Neural progenitor cell (in vitro differentiated cells): Measurements from ENCODE around the gene CDKN2C. TPM values are rescaled to one million over a fixed set of nuclear protein-coding genes. Genes with fewer than 3 reads are reported as not detected.

Experiments
- DNase-seq: peaks from one replicate; pipeline ENCODE4 v3.0.0-alpha.2; 2016; ENCODE audit warnings: low spot score
- H2AFZ ChIP-seq: fragments of 200-600 bp; sonication (generic); replicated peaks from 2 replicates; pipeline ENCODE4 v1.6.1; 2016; ENCODE audit warnings: antibody characterized with exemption
- H3F3A ChIP-seq: fragments of 200-600 bp; sonication (generic); 2 replicates; pipeline ENCODE4 v1.6.1; 2016; ENCODE audit warnings: antibody characterized with exemption, low read depth
- H3K27ac ChIP-seq: fragments of 200-600 bp; sonication (generic); 2 replicates; pipeline ENCODE4 v1.5.1; 2016; ENCODE audit warnings: mild to moderate bottlenecking
- H3K27me3 ChIP-seq: fragments of 200-600 bp; sonication (generic); 2 replicates; pipeline ENCODE4 v1.6.1; 2016; ENCODE audit warnings: mild to moderate bottlenecking, moderate library complexity
- H3K36me3 ChIP-seq: fragments of 200-600 bp; sonication (generic); 2 replicates; pipeline ENCODE4 v1.5.1; 2016
- H3K4me1 ChIP-seq: fragments of 200-600 bp; sonication (generic); 2 replicates; pipeline ENCODE4 v1.6.1; 2016; ENCODE audit warnings: mixed run types
- H3K4me2 ChIP-seq: fragments of 200-600 bp; sonication (generic); 2 replicates; pipeline ENCODE4 v1.6.1; 2016
- H3K4me3 ChIP-seq: fragments of 200-600 bp; sonication (generic); 2 replicates; pipeline ENCODE4 v1.5.1; 2016
- H3K79me2 ChIP-seq: fragments of 200-600 bp; sonication (generic); 2 replicates; pipeline ENCODE4 v1.6.1; 2016; ENCODE audit warnings: low read depth
- H3K9ac ChIP-seq: fragments of 200-600 bp; sonication (generic); 2 replicates; pipeline ENCODE4 v1.6.1; 2016
- H3K9me3 ChIP-seq: fragments of 200-600 bp; sonication (generic); 2 replicates; pipeline ENCODE4 v1.5.1; 2016; ENCODE audit warnings: low read depth
- H4K20me1 ChIP-seq: fragments of 200-600 bp; sonication (generic); 2 replicates; pipeline ENCODE4 v1.6.1; 2016; ENCODE audit warnings: low read depth
- H3K27ac Mint-ChIP-seq: 3 replicates; pipeline ENCODE4 v1.8.0; 2021; ENCODE audit warnings: mixed read lengths
- H3K27me3 Mint-ChIP-seq: 2 replicates; pipeline ENCODE4 v1.8.0; 2022; ENCODE audit warnings: low read depth, mild to moderate bottlenecking, inconsistent platforms, moderate library complexity, mixed read lengths; ENCODE audit not compliant: insufficient read depth
- H3K36me3 Mint-ChIP-seq: 3 replicates; pipeline ENCODE4 v1.8.0; 2021; ENCODE audit warnings: mixed read lengths
- H3K4me1 Mint-ChIP-seq: 3 replicates; pipeline ENCODE4 v1.8.0; 2021; ENCODE audit warnings: mixed read lengths
- H3K4me3 Mint-ChIP-seq: 3 replicates; pipeline ENCODE4 v1.8.0; 2021; ENCODE audit warnings: mild to moderate bottlenecking, moderate library complexity, mixed read lengths
- H3K9me3 Mint-ChIP-seq: 3 replicates; pipeline ENCODE4 v1.8.0; 2020; ENCODE audit warnings: mixed read lengths
- EZH2 ChIP-seq: fragments of 200-600 bp; sonication (generic); IDR thresholded peaks from 2 replicates; pipeline ENCODE4 v1.6.1; 2017; ENCODE audit warnings: antibody characterized with exemption, mild to moderate bottlenecking, moderate library complexity
- EZH2phosphoT487 ChIP-seq: fragments of 200-600 bp; sonication (generic); IDR thresholded peaks from 2 replicates; pipeline ENCODE4 v1.6.1; 2017; ENCODE audit warnings: antibody characterized with exemption
- total RNA-seq: library from RNA; depleted of rRNA; stranded (reverse); fragments of >200 nt; gene quantifications from 2 replicates; pipeline ENCODE4 v1.2.3, GENCODE V29; 2015; ENCODE audit warnings: low replicate concordance
- TF ChIP-seq, protein P1 (sequence below): fragments of 200-600 bp; sonication (generic); IDR thresholded peaks from 2 replicates; pipeline ENCODE4 v1.5.1; 2017; ENCODE audit warnings: antibody characterized with exemption, mild to moderate bottlenecking

Gene CDKN2C
- total RNA-seq, 1 donor from 2014 or later, result 0.11 TPM

DNA sequence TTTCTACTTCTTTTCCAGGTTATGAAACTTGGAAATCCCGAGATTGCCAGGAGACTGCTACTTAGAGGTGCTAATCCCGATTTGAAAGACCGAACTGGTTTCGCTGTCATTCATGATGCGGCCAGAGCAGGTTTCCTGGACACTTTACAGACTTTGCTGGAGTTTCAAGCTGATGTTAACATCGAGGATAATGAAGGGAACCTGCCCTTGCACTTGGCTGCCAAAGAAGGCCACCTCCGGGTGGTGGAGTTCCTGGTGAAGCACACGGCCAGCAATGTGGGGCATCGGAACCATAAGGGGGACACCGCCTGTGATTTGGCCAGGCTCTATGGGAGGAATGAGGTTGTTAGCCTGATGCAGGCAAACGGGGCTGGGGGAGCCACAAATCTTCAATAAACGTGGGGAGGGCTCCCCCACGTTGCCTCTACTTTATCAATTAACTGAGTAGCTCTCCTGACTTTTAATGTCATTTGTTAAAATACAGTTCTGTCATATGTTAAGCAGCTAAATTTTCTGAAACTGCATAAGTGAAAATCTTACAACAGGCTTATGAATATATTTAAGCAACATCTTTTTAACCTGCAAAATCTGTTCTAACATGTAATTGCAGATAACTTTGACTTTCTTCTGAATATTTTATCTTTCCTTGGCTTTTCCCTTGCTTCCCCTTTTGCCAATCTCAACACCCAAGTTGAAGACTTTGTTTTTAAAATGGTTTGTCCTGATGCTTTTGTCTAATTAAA, 4.0 kb downstream of the CDKN2C start:
- no peaks in the 10 kb centered on the region for H3K36me3 Mint-ChIP-seq
- peaks cover 2% of the 10 kb centered on the region for H3K9me3 Mint-ChIP-seq
- Histone ChIP-seq H2AFZ (no peak overlapping the region), H4K20me1 (peaks cover 88% of the 10 kb centered on the region), H3K9ac (no peak overlapping the region), H3K4me1 (peaks cover 16% of the 10 kb centered on the region), H3K4me3 (no peak overlapping the region), H3K27me3 (peaks cover 100% of the 10 kb centered on the region), H3K9me3 (no peaks in the 10 kb centered on the region), H3K4me2 (no peak overlapping the region), H3K27ac (no peak overlapping the region), H3F3A (peaks cover 71% of the 10 kb centered on the region), H3K79me2 (no peaks in the 10 kb centered on the region), H3K36me3 (no peaks in the 10 kb centered on the region)
- H3K27me3 Mint-ChIP-seq, result peaks cover 77% of the 10 kb centered on the region
- TF ChIP-seq EZH2phosphoT487, result no peak
- TF ChIP-seq, protein P1, sequence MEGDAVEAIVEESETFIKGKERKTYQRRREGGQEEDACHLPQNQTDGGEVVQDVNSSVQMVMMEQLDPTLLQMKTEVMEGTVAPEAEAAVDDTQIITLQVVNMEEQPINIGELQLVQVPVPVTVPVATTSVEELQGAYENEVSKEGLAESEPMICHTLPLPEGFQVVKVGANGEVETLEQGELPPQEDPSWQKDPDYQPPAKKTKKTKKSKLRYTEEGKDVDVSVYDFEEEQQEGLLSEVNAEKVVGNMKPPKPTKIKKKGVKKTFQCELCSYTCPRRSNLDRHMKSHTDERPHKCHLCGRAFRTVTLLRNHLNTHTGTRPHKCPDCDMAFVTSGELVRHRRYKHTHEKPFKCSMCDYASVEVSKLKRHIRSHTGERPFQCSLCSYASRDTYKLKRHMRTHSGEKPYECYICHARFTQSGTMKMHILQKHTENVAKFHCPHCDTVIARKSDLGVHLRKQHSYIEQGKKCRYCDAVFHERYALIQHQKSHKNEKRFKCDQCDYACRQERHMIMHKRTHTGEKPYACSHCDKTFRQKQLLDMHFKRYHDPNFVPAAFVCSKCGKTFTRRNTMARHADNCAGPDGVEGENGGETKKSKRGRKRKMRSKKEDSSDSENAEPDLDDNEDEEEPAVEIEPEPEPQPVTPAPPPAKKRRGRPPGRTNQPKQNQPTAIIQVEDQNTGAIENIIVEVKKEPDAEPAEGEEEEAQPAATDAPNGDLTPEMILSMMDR, result no peak
- no peak for TF ChIP-seq EZH2
- H3K4me3 Mint-ChIP-seq, result no peak overlapping the region
- peaks cover 23% of the 10 kb centered on the region for H3K4me1 Mint-ChIP-seq
- DNase-seq, result peak; percentile 60
- no peak overlapping the region for H3K27ac Mint-ChIP-seq

DNA sequence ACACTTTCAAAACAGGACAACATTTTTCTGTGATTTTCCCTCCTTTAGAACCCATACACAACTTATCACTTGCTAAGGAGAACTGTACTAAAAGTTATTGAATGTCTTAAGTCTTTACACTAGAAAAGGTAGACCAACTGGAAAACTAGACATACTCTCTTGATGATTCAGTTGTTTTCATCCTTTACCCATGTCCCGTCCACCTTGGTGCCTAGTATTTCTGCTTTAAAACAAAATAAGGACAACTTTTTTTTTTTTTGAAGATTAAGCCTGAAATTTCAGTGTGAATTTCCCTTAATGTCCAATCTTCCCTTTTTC, 4.5 kb downstream of the CDKN2C start:
- Histone ChIP-seq H3K4me2 (no peak overlapping the region), H3K27me3 (peaks cover 100% of the 10 kb centered on the region), H3K9me3 (no peaks in the 10 kb centered on the region), H3K79me2 (no peaks in the 10 kb centered on the region), H2AFZ (no peak overlapping the region), H3K4me1 (peaks cover 16% of the 10 kb centered on the region), H3K36me3 (no peaks in the 10 kb centered on the region), H3K9ac (no peak overlapping the region), H3K27ac (no peak overlapping the region), H4K20me1 (peaks cover 93% of the 10 kb centered on the region), H3K4me3 (no peak overlapping the region), H3F3A (peaks cover 70% of the 10 kb centered on the region)
- no peak overlapping the region for H3K4me3 Mint-ChIP-seq
- peaks cover 2% of the 10 kb centered on the region for H3K9me3 Mint-ChIP-seq
- H3K27ac Mint-ChIP-seq, result no peak overlapping the region
- DNase-seq, result no peak
- H3K4me1 Mint-ChIP-seq, result peaks cover 23% of the 10 kb centered on the region
- peaks cover 78% of the 10 kb centered on the region for H3K27me3 Mint-ChIP-seq
- H3K36me3 Mint-ChIP-seq, result no peaks in the 10 kb centered on the region
- no peak for TF ChIP-seq EZH2
- no peak for TF ChIP-seq EZH2phosphoT487
- TF ChIP-seq, protein P1, result no peak

DNA sequence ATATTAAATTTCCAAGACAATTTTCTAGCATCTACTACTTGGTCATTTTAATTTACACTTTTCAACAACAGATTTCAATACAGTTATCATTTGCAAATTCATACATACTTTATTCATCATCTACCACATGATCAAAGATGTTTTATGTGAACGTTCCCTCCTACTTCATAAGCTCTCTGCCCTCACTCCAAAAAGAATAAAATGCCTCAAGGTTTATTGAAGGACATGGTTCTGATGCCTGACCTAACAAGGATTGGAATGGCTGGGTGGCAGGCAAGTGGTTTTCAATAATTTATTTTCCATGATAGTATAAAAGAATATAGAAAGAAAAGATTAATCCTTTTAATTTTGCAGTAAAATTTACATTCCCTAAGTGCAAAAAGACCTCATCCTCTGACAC, 5.4 kb downstream of the CDKN2C start:
- TF ChIP-seq EZH2, result no peak
- TF ChIP-seq EZH2phosphoT487, result no peak
- TF ChIP-seq, protein P1, result no peak
- H3K27ac Mint-ChIP-seq, result no peak overlapping the region
- H3K79me2 ChIP-seq, result no peaks in the 10 kb centered on the region
- peaks cover 77% of the 10 kb centered on the region for H3K27me3 Mint-ChIP-seq
- peaks cover 14% of the 10 kb centered on the region for H3K4me1 Mint-ChIP-seq
- no peak overlapping the region for H3K9ac ChIP-seq
- no peak overlapping the region for H3K4me2 ChIP-seq
- H3K4me3 ChIP-seq, result no peak overlapping the region
- peaks cover 100% of the 10 kb centered on the region for H3K27me3 ChIP-seq
- H3F3A ChIP-seq, result peaks cover 62% of the 10 kb centered on the region
- H2AFZ ChIP-seq, result no peak overlapping the region
- peaks cover 88% of the 10 kb centered on the region for H4K20me1 ChIP-seq
- H3K4me1 ChIP-seq, result peaks cover 16% of the 10 kb centered on the region
- no peak overlapping the region for H3K4me3 Mint-ChIP-seq
- H3K9me3 Mint-ChIP-seq, result peaks cover 2% of the 10 kb centered on the region
- H3K36me3 Mint-ChIP-seq, result no peaks in the 10 kb centered on the region
- DNase-seq, result no peak
- H3K27ac ChIP-seq, result no peak overlapping the region
- H3K9me3 ChIP-seq, result no peaks in the 10 kb centered on the region
- no peaks in the 10 kb centered on the region for H3K36me3 ChIP-seq
